Activated naive CD4-positive, alpha-beta T cell treated with anti-CD3 and anti-CD28 coated beads, Interleukin-2, amount 50 U/mL, for 24 hours (primary cell): ENCODE results near the gene PMEL.

Experiments
- H3K27ac Mint-ChIP-seq: one replicate; pipeline ENCODE4 v1.8.0; 2021; ENCODE audit warnings: mild to moderate bottlenecking, mixed read lengths
- H3K27me3 Mint-ChIP-seq: one replicate; pipeline ENCODE4 v1.8.0; 2021; ENCODE audit warnings: mixed read lengths
- H3K36me3 Mint-ChIP-seq: one replicate; pipeline ENCODE4 v1.8.0; 2021; ENCODE audit warnings: mixed read lengths
- H3K4me1 Mint-ChIP-seq: one replicate; pipeline ENCODE4 v1.8.0; 2021; ENCODE audit warnings: mixed read lengths
- H3K4me3 Mint-ChIP-seq: one replicate; pipeline ENCODE4 v1.8.0; 2021; ENCODE audit warnings: mild to moderate bottlenecking, mixed read lengths
- H3K9me3 Mint-ChIP-seq: one replicate; pipeline ENCODE4 v1.8.0; 2021; ENCODE audit warnings: mixed read lengths

PMEL gene

DNA sequence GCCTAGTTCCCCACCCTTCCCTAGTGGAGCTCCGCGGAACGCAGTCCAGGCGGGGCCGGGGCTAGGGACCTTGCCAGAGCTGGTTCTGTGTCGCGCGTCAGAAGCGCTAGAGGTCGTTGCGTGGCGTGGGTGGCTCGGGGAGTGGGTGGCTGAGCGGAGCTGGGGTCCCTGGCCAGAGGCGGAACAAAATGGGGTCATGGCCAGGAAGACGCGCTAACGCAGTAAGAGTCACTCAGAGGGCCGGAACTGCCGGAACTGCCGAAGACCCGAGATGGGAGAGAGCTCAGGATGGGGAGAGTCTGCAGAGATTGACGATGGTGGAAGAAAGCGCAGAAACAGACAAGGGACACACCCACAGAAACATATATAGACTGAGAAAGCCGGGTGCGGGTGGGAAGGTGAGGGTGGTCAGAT is 30.1 kb downstream of the PMEL start:
- Mint-ChIP-seq H3K4me1 (peaks cover 83% of the 10 kb centered on the region), H3K36me3 (peaks cover 13% of the 10 kb centered on the region), H3K27ac (peak overlapping the region; percentile 86), H3K27me3 (no peaks in the 10 kb centered on the region), H3K4me3 (peak overlapping the region; percentile 99), H3K9me3 (no peaks in the 10 kb centered on the region)

- Mint-ChIP-seq H3K36me3 (peaks cover 12% of the 10 kb centered on the region), H3K4me1 (peaks cover 81% of the 10 kb centered on the region), H3K4me3 (peak overlapping the region; percentile 99), H3K9me3 (no peaks in the 10 kb centered on the region), H3K27me3 (no peaks in the 10 kb centered on the region), H3K27ac (peak overlapping the region; percentile 86)
These were observed 31.1 kb downstream of the PMEL start for GRCh38 chr12:55934773-55935172.

DNA sequence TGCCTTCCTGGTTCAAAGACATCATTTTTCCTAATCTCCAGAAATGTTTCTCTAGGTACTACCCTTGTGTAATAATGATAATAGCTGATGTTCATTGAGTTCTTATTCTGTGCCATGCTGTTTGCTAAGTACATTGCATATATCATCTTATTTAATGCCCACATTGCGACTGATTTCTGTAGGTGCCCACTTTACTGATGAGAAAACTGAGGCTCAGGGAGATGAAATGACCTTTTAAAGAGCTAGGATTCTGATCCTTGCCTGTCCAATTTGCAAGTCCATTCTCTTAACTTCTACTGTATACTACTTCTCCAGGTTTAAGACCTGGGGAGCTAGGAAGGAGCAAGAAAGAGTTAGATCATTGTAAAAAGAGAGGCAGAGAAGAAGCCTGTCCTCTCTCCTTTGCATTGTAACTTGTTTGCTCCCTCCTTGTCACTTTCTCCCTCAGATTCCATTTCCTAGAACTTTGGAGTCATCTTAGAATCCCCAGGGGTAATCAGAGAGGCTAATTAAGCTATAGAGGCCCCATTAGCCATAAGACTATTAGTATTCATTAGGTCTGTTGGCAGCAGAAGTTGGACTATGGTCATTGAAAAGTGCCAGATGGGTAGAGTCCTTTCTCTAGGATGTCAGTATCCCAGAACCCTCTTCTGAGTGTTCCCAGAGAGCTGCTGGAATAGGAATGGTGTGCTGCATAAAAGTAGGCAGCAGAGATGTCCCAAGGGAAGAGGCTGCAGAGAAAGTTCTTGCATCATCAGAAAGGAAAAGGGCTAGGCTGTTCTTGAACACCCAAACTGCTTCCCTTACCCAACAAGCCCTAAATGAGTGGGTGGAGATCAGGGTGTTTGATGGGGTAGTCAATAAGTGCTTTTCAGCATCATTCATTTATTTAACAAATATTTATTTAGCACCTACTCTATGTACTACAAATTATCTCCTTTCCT is 31.8 kb downstream of the PMEL start:
- H3K4me1 Mint-ChIP-seq, result peaks cover 81% of the 10 kb centered on the region
- no peaks in the 10 kb centered on the region for H3K27me3 Mint-ChIP-seq
- peaks cover 12% of the 10 kb centered on the region for H3K36me3 Mint-ChIP-seq
- no peaks in the 10 kb centered on the region for H3K9me3 Mint-ChIP-seq
- H3K4me3 Mint-ChIP-seq, result peak overlapping the region; percentile 99
- peak overlapping the region; percentile 86 for H3K27ac Mint-ChIP-seq

DNA sequence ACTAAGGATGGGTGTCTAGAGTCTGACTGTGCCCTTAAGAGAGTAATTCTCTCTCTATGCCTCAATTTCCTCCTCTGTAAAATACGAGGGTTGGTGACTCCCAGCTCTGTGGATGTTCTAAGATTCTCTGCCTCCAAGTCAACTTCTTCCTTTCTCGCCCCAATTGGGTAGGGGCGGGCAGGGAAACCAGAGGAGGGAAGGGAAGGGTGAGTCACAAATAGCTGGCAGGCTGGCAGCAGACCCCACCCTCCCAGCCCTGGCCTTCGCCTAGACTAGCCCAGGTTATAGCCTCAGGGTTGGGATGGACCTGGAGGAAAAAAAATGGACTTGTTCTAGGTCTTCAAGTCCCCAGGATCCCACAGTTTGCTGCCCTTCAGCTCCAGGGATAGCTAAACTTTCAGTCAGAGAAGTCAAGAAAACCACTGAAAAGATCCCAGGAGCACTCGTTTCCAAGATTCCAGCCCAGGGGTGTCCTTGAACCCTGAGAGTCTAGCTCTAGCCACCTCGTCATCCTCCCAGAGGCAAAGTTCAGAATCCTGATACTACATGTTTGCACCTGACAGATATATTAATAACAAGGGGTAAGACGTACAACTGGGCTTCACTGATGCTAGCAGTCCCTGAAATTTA is 32.6 kb downstream of the PMEL start:
- no peaks in the 10 kb centered on the region for H3K9me3 Mint-ChIP-seq
- H3K36me3 Mint-ChIP-seq, result peaks cover 9% of the 10 kb centered on the region
- peak overlapping the region; percentile 86 for H3K27ac Mint-ChIP-seq
- peaks cover 75% of the 10 kb centered on the region for H3K4me1 Mint-ChIP-seq
- peak overlapping the region; percentile 99 for H3K4me3 Mint-ChIP-seq
- H3K27me3 Mint-ChIP-seq, result no peaks in the 10 kb centered on the region

DNA sequence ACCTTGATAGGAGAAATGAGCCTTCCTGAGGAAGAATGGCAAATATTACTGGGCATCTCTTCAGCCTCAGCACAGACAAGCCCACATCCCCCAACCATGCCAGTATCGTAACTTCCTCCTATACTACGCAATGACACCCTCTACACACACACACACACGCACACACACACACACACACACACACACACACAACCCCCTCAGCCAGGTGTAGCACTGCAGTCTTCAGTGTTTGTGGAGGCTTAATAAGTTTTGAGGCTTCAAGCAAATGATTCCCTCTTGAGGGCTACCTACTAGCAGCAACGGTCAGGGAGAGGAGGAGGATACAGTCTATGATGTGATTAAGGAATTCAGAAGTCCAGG is 33.3 kb downstream of the PMEL start:
- no peaks in the 10 kb centered on the region for H3K9me3 Mint-ChIP-seq
- peaks cover 67% of the 10 kb centered on the region for H3K4me1 Mint-ChIP-seq
- no peaks in the 10 kb centered on the region for H3K27me3 Mint-ChIP-seq
- H3K36me3 Mint-ChIP-seq, result peaks cover 9% of the 10 kb centered on the region
- peak overlapping the region; percentile 99 for H3K4me3 Mint-ChIP-seq
- H3K27ac Mint-ChIP-seq, result peak overlapping the region; percentile 86

DNA sequence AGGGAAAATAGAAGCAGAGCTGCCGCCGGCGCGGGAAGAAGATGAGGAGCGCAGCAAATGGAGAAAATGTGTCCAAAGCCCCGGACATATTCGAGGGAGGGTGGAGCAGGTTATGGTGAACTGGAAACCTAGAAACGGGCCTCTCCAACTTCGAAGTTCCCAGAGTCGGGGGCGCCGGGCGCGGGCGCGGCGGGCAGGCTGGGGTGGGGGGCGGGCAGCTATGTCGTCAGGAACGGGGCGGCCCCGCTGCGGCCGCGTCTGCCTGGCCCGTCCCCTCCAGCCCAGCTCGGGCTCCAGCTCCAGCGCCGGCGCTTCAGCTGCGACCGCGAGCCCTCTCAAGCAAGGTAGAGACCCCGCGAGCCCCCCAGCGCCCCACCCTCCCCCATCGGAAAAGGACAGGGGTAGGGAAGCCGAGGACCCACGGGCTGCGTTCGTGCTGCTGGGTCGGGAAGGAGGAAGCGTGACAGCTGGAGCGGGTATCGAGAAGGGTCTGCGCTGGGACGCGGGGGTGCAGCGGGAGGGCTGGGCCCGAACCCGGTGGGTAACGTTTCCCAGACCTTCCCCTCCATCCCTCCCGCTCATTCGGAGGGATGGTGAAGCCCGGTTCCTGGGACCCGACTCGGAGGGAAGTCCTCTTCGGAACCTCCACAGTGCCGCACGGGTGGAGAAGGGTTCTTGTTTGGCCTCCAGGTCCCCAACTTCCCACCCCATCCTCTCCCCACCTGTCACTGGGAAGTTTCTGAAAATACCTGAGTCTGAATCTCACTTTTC is 33.9 kb downstream of the PMEL start:
- Mint-ChIP-seq H3K27ac (peak overlapping the region; percentile 94), H3K4me3 (peak overlapping the region; percentile 99), H3K36me3 (peaks cover 9% of the 10 kb centered on the region), H3K4me1 (peaks cover 61% of the 10 kb centered on the region), H3K27me3 (no peaks in the 10 kb centered on the region), H3K9me3 (no peaks in the 10 kb centered on the region)

DNA sequence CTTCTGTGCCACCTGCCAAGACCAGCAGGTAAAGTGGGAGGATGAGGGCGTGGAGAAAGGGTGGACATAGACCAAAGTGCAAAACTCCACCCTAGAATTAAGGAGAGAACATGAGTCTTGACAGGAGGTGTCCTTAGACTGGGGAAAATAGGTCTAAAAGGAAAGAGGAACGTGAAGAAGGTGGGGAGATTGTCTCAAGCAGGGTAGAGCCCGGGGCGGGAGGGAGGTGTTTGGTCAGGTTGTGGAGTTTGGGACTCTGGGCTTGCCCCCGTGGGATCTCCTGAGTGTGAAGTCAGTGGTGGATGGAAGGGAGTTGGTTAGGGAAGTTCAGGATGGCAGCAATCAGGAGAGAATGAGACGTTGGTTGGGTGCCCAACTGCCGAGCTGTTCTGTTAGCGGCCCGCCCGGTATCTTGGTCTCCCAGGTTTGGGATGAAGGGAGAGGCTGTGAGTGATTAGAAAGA is 34.5 kb downstream of the PMEL start:
- Mint-ChIP-seq H3K4me3 (peak overlapping the region; percentile 99), H3K27ac (peak overlapping the region; percentile 94)

GRCh38 chr12:55930771-55931316 is 35.0 kb downstream of the PMEL start, which contains the start of gene DGKA:
Gene DGKA (plus strand): TSS chr12:55931162. CDS start chr12:55936504, 5,342 bp downstream.
- no peaks in the 10 kb centered on the region for H3K9me3 Mint-ChIP-seq
- peak within 1 kb of the TSS; percentile 99 for H3K4me3 Mint-ChIP-seq
- peak within 1 kb of the TSS; percentile 94 for H3K27ac Mint-ChIP-seq
- H3K36me3 Mint-ChIP-seq, result peaks cover 8% of the 10 kb centered on the region
- H3K27me3 Mint-ChIP-seq, result no peaks in the 10 kb centered on the region
- H3K4me1 Mint-ChIP-seq, result peaks cover 56% of the 10 kb centered on the region

More for the DNA sequence above, 34.5 kb downstream of the PMEL start:
- no peaks in the 10 kb centered on the region for H3K9me3 Mint-ChIP-seq
- no peaks in the 10 kb centered on the region for H3K27me3 Mint-ChIP-seq
- H3K36me3 Mint-ChIP-seq, result peaks cover 9% of the 10 kb centered on the region
- peaks cover 56% of the 10 kb centered on the region for H3K4me1 Mint-ChIP-seq

- H3K4me1 Mint-ChIP-seq, result peaks cover 55% of the 10 kb centered on the region
- peaks cover 8% of the 10 kb centered on the region for H3K36me3 Mint-ChIP-seq
- peak overlapping the region; percentile 99 for H3K4me3 Mint-ChIP-seq
- H3K27ac Mint-ChIP-seq, result peak overlapping the region; percentile 94
- no peaks in the 10 kb centered on the region for H3K9me3 Mint-ChIP-seq
- H3K27me3 Mint-ChIP-seq, result no peaks in the 10 kb centered on the region
These were observed 36.5 kb downstream of the PMEL start for GRCh38 chr12:55929306-55929791.

- peak within 1 kb of the TSS; percentile 99 for H3K4me3 Mint-ChIP-seq
- peaks cover 50% of the 10 kb centered on the region for H3K4me1 Mint-ChIP-seq
- H3K27ac Mint-ChIP-seq, result peak within 1 kb of the TSS; percentile 94
- H3K9me3 Mint-ChIP-seq, result no peaks in the 10 kb centered on the region
- peaks cover 6% of the 10 kb centered on the region for H3K36me3 Mint-ChIP-seq
- no peaks in the 10 kb centered on the region for H3K27me3 Mint-ChIP-seq
These were observed 38.0 kb downstream of the PMEL start, which contains the start of gene PYM1 for GRCh38 chr12:55927588-55928502. Gene PYM1 (minus strand): TSS chr12:55927894. CDS start chr12:55927761, 133 bp downstream.

- Mint-ChIP-seq H3K4me1 (peaks cover 55% of the 10 kb centered on the region), H3K27ac (peak overlapping the region; percentile 93), H3K9me3 (no peaks in the 10 kb centered on the region), H3K27me3 (no peaks in the 10 kb centered on the region), H3K4me3 (peak overlapping the region; percentile 99), H3K36me3 (peaks cover 9% of the 10 kb centered on the region)
These were observed 38.9 kb downstream of the PMEL start for GRCh38 chr12:55926738-55927587.

DNA sequence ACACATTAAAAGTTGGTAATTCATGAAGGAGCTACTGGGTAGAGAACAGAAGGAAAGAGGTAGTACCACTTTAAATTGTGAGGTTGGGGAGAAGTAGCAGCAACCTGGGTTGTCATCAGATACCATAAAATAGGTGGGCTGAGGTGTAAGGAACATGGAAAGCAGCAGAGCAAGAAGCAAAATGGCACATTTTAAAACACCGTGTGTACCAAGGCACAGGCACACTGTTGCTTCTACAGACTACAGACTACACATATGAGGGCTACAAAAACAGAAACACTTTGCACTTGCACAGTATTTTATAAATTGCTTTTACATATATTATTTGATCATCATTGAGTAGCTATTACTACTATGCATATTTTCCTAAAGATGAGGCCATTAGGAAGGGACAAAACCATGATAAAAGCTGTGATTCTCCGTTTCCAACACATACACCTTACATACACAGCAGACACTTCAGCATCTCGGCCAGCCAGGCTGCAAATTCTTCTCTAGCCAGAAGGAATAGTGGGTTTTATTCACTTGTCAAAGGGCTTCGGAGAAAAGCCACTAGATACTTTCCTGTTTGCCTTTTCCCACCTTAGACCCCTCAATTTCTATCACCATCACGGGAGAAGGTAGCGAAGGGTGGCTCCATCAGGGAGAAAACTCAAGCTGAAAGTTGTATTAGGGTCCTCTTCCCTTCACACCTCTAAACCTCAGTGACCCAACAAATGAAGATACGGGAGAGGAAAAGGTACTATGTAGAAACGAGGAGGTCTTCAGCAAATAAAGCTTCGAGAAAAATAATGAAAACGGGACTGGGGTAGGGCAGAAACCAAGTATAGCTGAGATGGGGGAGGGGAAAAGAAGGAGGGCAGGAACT is 39.7 kb downstream of the PMEL start:
- H3K27ac Mint-ChIP-seq, result peak overlapping the region; percentile 93
- no peaks in the 10 kb centered on the region for H3K27me3 Mint-ChIP-seq
- H3K4me1 Mint-ChIP-seq, result peaks cover 61% of the 10 kb centered on the region
- peak overlapping the region; percentile 99 for H3K4me3 Mint-ChIP-seq
- no peaks in the 10 kb centered on the region for H3K9me3 Mint-ChIP-seq
- peaks cover 6% of the 10 kb centered on the region for H3K36me3 Mint-ChIP-seq

DNA sequence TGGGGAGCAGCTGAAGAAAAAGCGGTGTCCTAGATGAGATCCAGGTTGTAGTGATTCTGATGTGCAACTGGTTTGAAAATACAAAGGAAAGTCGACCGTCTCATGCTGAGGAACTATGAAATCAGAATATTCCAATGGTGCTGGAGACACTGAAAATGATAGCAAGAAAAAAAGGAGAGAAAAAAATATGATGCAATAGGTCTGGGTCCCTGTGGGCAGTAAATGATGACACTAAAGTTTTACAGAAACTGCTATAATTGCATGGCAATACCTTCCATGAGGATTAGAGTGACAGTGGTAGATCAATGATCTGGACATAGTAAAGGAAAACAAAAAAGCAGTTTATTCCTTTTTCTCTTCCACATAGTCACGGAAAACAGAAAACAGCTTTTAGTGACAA is 40.5 kb downstream of the PMEL start:
- H3K36me3 Mint-ChIP-seq, result peaks cover 5% of the 10 kb centered on the region

More for the DNA sequence above, 40.5 kb downstream of the PMEL start:
- Mint-ChIP-seq H3K4me3 (peak overlapping the region; percentile 99), H3K27me3 (no peaks in the 10 kb centered on the region), H3K27ac (peak overlapping the region; percentile 93), H3K9me3 (no peaks in the 10 kb centered on the region), H3K4me1 (peaks cover 61% of the 10 kb centered on the region)
